ENCODE measurements around the gene ST6GALNAC6.
A peak's percentile ranks its signal among the peaks of the same experiment; 100 is the strongest.

ST6GALNAC6 gene

DNA sequence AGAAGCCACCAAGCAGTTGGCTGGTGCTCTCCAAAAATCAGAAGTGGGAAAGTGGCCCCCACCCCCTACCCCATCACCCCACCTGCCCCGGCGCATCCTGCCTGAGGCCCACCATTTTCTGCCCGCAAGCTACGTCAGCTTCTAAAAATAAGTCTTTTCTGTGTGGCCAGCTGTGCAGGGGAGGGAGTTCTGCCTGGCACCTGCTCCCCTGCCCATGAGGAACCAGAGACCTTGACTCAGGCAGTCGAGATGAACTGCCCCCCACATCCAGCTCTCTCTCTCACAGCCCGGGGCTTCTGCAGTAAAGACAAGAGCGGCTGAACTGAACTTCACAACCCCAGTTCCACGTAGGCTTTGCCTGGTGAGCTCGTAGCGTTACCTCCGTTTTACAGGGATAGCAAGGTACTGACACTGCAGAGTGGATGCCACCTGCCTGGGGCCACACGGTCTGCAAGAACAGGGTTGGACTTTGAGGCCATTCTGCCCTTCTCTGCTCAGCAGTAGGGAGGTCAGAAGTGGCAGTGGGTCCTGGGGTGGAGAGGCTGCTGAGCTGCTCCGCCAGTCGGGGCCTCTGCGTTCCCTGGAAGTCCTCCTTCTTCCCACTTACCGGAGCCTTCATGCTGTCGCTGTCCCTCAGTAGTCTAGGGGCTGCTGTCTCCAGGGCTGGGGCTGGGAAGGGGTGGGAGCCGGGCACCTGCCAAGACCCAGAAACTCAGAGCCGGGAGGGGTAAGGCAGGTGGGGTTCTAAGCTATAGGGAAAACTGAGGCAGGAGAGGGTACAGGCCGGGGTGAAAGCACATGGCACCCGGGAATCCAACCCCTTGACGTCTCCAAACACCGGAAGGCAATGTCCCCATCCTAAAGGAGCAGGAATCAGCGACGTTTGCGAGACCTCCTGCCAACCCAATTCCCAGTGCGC, 16.7 kb upstream of the ST6GALNAC6 start:
- DNase-seq: no peak

DNA sequence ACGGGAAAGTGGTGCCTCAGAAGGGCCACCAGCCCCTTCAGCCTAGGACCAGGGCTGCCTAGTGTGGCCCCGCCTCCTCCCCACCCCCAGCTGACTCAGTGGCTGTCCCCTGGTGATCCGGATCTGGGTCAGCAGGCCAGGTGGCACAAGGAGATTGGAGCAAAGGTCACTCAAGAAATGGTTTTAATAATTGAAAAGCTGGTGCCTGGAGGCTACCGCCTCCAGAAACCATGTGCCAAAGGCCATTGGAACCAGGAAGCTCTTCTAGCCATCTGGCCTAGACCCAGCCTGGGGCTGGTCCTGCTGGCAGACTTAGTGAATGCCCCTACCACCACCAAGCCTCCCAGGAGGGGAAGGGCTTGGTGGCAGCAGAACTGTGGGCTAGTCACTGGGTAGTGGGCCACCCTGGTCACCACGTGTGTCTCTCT, 15.9 kb upstream of the ST6GALNAC6 start:
- DNase-seq: no peak

DNA sequence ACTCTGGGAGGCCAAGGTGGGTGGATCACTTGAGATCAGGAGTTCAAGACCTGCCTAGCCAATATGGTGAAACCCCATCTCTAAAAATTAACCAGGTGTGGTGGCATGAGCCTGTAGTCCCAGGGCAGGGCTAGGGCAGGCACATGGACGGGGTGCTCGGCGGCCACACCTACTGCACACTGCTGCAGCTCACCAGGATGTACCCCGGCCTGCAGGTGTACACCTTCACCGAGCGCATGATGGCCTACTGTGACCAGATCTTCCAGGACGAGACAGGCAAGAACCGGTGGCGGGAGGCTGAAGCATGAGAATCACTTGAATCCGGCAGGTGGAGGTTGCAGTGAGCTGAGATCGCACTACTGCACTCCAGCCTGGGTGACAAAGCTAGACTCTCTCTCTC, 14.3 kb upstream of the ST6GALNAC6 start:
- DNase-seq: no peak

DNA sequence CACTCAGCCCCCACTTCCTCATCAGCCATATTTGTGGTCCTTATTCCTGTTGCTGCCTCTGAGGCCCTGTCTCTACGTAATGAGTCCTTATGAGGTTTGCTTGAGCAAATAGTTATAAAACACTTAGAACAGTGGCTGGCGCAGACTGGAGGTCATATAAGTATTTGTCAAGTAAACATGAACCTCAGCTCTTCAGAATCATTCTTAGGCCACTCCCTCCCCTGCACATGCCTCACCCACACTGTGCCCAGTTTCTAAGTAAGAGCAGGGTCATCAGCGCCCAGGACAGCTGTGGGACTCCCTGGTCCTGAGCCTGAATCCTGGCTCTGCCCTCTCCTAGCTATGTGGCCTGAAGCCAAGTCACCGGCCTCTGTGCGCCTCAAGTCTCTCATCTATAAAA, 13.5 kb upstream of the ST6GALNAC6 start:
- DNase-seq: peak; percentile 49

DNA sequence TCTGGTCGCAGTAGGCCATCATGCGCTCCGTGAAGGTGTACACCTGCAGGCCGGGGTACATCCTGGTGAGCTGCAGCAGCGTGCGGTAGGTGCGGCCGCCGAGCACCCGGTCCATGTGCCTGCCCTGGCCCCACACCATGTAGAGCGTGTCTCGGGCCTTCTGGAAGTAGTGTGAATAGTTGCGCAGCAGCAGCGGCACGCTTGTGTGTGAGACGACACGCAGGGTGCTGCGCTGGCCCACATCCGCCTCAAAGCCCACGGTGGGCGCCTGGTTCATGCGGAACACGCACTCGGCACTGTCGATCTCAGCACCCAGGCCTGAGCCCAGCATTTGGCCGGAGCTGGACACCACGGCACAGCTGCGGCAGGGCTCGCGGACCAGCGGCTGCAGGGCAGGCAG, 12.9 kb upstream of the ST6GALNAC6 start:
- no peak for DNase-seq

DNA sequence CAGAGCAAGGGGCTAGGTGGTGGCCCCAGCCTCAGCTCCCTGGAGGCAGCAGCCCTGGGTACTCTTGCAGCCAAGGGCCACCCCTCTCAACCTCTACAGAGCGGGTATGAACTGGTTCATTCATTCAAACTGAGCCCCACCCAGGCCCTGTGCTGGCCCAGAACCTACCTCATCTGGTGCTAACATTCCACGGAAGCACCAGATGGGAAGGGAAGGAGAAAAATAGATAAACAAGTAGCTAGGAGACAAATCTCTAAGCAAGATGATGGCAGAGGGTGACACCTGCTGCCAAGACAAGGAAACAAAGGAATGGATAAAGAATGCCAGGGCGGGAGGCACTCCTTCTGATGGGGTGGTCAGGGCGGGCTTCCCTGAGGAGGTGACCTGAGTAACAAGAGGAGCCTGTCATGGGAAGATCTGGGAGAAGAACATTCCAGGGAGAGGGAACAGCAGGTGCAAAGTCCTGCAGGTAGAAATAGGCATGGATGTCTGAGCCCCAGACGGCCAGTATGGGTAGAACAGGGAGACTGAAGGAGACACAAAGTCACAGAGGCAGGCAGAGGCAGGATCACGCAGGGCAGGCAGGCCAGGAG, 11.3 kb upstream of the ST6GALNAC6 start:
- DNase-seq: no peak

DNA sequence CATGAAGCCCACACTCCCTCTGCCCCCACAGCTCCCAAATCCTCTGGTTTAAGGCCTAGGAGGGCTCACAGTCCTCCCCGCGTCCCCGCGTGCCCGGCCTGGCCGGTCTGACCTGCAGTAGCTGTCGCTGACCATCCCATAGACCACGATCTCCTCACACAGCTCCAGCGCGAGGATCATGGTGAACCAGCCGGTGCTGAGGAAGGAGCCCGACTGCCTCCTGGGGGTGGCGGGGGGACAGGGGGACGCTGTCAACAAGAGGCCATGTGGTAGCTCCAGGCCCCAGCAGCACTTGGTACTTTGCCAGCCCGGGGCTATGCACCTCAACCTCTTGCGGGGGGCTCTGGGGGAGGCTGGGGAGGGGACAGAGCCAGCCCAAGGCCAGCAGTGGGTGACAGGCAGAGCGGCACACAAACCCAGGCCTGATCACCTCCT, 10.5 kb upstream of the ST6GALNAC6 start:
- no peak for DNase-seq

DNA sequence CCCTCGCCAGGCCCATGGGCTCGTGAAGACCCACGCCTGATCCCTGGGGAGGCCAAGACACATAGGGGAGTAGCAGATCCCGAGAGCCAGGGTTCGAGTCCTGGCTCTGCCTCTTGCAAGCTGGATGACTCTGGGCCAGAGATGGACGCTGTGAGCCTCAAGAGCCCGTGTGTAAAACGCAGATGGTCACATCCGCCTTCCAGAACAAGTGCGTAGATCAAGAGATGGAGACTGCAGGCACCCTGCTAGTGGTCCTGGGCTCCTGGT, 9.2 kb upstream of the ST6GALNAC6 start:
- DNase-seq: no peak

DNA sequence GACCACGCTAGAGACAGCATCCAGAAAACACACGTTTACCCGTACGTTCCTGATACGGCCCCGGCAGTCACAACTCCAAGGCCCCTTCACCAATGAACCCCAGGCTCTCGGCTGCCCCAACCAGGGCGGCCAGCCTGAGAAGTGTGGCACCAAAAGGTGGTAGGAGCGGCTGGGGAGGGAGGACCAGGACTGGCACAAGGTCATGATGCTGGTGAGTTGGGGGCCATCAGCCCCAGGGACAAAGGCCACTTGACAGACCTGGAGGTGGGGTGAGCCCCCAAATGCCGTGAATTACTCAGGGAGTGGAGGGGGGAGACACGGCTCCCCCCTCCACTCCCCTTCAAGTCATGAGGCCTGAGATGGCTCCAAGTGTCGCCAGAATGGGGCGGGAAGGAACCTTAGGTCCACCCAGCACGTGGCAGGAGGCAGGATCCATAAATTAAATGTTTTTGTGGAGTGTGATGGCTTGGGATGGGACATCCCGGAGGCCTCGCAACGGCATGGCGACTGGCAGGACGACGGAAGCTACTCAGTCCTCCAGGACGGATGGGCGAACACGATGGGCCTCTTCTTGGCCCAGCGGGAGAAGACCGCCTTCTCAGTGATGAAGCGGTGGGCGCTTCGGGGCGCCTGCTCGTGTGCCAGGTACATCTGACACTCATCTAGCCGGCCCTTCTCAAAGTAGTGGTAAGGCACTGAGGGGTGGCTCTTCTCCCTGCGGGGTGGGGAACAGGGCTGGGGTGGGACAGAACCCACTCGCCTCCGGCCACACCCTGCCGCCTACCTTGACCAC, 8.7 kb upstream of the ST6GALNAC6 start:
- DNase-seq: no peak

DNA sequence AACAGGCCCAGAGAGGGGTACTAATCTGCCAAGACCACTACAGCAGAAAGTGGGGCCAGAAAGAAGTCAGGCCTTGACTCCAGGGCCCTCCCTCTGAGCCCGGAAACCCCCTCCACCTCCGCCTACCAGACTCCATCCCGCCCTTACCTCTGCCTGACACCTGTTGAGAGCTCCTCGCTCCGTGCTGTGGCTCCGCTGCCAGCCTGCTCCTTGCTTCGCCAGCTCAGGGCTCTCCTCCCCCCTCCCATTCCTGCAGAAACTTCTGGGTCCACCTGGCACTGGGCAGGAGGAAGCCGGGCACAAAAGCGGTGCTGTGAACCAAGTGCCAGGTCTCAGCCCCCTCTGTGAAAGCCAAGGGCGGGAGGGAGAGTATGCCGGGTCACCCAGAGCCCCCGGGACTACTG, 6.4 kb upstream of the ST6GALNAC6 start:
- no peak for DNase-seq

DNA sequence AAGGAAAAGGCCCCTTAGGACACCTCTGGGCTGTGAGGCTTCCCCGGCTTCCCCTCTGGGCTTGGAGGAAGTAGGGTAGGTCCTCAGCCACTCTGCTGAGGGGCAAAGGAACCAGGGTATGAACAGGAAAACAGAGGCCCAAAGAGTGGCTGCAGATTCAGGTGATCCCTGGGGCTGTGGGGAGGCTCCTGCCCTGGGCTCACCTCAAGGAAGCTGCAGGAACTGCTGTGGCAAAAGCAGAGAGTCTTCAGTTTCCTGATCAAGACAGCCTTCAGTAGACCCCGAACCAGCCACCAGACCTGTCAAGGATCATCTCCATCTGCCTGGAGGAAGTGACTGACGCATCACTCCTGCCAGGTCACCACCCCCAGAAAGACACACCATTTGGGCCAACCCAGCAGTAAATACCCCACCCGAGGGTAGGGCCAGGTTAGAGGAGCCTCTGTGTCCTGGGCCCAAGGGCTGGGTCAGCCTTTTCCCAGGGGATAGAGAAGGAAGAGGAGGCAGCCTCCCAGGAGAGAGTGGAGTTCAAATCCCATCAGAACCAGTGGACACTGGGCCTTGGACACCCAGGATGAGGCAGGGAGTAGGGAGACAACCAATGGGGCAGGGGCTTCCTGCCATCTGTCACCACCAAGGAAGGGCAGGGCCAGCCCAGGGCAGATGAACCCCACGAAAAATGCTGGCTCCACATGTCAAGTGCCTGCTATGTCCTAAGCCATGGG, 5.8 kb upstream of the ST6GALNAC6 start:
- DNase-seq: no peak

DNA sequence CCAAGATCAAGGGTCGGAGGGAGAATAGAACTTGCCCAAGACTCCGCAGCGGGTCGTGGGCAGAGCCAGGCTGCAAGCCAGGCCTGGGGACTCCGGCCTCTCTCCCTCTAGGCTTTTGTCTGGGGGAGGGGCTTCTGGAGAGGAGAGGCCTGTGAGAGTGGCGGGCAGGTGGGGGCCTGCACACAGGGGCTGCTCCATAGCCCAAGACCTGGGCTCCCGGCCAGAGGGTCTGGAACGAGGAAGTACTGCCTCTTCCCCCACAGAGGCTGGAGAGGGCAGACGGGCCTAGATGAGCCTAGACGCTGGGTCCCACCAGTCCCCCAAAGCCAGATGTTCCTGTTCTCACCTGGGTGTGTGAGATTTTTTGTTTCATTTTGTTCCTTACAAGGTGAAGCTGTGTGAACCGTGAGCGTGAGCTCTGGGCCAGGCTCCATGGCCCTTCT, 5.2 kb upstream of the ST6GALNAC6 start:
- no peak for DNase-seq

DNA sequence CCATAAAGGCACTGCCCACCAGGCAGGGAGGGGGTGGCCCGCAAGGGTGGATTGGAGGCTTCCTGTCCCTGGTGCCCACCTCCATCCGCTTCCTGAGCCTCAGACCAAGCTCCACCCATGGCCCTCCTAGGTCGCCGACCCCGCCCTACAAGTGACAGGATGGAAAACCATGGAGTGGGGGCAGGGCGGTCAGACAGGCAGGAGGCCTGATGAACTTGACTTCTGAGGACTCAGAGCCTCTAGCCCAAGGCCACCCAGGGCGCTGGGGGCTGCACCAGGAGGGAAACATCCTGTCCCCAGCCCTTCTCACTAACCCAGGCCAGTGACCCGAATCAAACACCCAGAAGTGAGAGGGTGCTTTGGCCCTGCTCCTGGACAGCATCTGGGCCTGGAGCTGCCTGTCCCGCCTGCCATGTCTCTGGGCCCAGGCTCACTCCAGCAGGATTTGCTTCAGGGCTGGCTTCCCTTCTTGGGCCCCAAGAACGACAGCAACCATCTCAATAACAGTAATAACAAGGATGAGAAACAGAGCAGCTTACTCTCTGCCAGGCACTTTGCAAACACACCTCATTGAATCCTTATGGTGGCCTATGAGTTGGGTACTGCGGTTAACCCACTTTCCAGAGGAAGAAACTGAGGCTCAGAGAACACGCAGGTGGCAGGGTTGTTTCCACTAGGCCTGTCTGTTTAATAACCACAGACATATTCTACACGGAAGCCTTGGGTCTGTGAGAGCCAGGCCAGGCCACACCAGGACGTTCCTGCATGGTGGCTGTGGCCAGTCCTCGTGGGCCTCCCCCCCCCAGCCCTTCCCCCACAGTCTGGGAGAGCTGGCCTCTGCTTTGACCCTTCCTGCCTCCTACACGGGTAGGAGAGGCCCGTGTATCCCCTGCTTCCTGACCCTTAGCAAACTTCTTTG, 4.4 kb upstream of the ST6GALNAC6 start:
- no peak for DNase-seq

DNA sequence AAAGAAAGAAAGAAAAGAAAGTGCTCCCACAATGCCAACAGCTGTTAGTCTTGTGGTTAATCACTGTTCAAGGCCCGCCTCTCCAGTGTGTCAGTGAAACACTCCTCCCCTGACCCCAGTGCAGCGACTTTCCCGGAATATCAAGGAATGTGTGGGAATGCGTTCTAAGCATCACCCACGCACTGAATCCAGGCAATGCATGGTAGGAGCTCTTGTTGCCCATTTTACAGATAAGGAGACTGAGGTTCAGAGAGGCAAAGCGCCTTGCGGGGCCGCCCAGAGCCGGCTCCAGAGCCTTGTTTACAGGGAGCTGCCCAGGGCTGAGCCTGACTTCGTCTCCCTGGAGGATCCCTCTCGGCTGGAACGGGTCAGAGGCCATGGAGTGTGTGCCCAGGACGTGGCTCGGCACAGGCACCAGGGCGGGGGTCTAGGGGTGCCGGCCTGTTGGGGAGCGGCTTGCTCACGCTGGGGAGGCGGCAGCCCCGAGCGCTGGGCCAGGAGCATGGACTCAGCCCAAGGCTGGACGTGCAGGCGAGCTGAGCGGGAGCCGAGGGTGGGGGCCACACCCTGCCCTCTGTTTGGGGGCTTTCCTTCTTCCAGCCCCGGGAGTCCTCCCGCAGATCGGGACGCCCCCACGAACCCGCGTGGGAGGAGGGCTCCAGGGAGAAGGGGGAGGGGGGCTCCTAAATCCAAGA, 823 bp downstream of the ST6GALNAC6 start:
- no peak for DNase-seq

DNA sequence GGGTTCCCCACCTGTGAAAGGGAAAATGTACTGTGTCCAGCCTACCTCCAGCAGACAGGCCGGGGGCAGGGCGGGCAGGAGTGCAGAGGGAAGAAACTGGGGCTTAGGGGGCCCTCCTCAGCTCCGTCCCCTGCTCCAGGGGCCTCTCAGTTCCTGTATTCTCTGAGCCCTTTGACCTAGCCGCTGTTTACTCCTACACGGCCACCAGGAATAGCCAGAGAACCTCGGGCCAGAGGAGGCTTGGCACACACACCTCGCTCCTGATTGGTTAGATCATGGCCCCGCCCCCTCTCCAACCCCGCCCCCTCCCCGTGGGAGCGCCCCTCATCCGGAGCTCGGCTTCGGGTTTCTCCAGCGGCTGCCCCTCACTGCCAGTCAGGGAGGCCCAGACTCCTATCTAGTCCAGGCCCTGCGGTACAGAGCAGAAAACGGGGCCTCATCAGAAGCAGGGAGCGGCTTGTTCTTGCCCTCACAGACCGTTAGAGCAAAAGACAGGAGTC, 2.2 kb downstream of the ST6GALNAC6 start:
- no peak for DNase-seq

DNA sequence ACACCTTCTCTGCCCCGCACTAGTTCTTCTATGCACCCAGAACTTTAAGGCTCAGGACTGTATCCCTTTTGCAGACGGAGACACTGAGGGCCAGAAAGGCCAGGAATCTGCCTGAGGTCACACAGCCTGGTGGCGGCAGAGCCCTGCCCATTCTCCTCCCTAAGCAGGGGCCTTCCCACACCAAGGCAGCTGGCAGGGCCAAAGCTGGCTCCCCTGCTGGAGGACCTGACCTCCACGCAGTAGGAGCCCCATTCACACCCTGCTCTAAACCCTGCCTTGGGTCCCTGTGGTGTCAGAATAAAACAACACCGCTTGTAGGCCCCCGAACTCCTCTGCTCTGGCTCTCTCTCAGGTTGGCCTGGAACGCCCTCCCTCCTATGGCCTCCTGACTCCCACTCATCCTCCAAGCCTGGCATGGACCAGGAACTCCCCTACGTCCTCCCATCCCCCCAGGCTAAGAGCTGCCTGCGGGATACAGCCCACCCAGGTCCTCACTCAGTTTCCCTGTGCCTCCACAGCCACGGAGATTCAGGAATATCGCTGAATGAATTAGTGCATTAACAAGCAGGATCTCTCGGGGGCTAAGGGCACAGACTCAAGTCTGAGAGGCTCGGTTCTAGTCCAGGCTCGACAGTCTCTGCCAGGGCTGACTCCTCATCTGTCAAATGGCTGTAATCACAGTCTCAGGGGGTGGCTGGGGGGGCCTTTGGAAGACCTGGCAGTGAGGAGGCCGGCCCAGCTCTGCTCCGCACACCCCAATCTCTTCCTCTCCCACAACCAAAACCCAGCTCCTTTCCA, 2.8 kb downstream of the ST6GALNAC6 start:
- DNase-seq: no peak

DNA sequence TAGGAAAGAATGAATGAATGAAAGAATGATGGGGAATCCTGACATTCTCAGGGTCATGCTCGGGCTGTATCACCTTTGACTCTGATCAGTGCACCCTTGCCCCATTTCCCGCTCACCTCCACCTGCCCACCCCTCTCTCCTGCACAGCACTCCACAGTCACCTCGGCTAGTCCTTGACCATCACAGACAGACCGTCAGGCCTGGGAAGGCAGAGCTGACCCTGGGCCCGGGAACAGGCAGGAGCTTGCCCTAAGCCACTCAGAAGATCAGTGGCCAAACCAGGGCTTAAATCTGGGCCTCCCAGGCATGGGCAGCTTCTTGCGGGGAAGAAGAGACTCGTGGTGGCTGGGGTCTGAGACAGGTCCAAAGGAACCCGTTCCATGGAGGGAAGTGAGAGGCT, 3.6 kb downstream of the ST6GALNAC6 start:
- no peak for DNase-seq

DNA sequence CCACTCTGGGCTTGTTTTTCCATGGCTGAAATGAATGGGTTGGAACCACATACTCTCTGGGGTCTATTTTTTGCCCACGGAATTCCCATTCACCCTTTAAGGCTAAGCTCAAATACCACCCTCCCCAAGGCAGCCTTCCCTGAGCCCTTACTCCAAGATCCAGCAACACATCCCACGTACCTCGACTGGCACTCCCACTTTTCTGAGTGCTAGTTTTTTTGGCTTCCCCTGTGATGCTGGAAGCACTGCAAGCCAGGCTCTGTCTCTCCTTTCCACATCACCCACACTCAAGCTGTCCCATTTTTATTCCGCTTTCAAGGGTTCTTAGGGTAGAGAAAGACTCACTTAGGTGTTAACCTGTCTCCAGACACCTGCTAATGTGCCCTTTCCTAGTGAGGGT, 6.0 kb downstream of the ST6GALNAC6 start:
- no peak for DNase-seq

DNA sequence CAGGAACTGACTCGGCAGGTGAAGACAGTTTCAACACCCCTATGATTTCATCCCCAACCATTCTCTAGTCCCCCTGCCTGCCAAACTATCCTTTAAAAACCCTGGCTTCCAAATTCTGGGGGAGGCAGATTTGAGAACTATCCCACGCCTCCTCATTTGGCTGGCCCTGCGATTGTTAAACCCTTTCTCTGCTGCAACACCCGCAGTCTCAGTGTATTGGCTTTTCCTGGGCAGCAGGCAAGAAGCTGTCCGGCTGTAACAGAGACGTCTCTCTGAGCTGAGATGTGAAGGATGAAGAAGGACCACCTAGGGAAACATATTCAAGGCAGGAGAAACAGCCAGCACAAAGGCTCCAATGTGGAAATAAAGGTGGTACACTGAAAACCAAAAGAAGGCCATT, 6.6 kb downstream of the ST6GALNAC6 start:
- no peak for DNase-seq

DNA sequence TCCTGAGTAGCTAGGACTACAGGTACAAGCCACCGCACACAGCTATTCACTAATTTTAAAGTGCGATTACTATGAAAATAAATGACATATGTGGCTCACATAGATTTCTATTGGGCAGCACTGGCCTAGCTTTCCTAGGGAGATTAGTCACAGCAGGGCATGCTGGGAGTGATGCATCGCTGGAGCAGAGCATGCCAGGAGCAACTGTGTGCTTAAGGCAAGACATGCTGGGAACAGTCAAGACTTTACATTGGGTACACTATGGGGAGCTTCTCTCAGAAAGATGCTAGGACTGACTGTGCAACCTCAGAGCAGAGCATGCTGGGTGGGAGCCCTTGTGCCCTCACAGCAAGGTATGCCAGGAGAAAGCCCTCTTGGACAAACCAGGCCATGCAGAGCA, 9.3 kb downstream of the ST6GALNAC6 start:
- DNase-seq: no peak

All from DMS153 (cell line).